ENCODE data around the gene NTN5. TPM values are rescaled to one million over a fixed set of nuclear protein-coding genes. Genes with fewer than 3 reads are reported as not detected.
A peak's percentile ranks its signal among the peaks of the same experiment; 100 is the strongest.

NTN5 gene
- total and polyA plus RNA-seq, 9 of the 15 experiments (the other 6 are each of a cell fraction or from before 2014, with no cell fraction given): not detected

DNA sequence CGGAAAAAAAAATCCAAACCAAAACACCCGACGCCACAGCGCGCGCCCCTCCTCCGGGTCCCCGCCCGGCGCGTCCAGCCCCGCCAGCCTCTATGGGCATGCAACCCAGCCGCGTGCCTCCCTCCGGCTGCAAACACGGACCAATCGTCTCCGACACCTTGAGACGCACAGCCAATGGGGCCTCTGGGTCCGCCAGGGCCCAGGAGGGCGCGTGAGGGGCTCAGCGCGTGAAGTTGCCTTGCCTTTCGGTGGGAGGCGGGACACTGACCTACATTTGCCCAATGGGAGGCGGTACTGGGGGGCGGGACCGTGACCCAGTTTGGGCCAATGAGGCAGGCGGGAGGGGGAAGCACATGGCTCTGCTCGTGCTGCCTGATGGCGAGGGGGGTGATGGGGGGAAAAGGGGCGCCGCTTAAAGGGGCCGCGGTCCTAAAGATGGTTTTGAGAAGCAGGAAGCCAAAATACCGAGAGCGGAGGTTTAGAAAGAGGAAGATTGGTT is 35.3 kb downstream of the NTN5 start (continued):
- TF ChIP-seq RB1 (IDR thresholded peaks at IDR 0.05; ENCODE audit: low read depth) (peak; percentile 62), TOE1 (IDR thresholded peaks at IDR 0.05; ENCODE audit: borderline replicate concordance) (peak; percentile 92), TOE1 (CRISPR knock-in tag; IDR thresholded peaks at IDR 0.05; ENCODE audit: borderline replicate concordance, low read depth) (no peak), FOS (IDR thresholded peaks at IDR 0.05; ENCODE audit: extremely low read depth, insufficient read length) (peak; percentile 88), TRIM28 (IDR thresholded peaks at IDR 0.05) (no peak), LCOR (CRISPR knock-in tag; IDR thresholded peaks at IDR 0.05) (peak; percentile 84; the same call in 1 of the 2 replicates), DMBX1 (CRISPR knock-in tag; IDR thresholded peaks at IDR 0.05; ENCODE audit: borderline replicate concordance) (no peak), ZNF232 (CRISPR knock-in tag; IDR thresholded peaks at IDR 0.05) (peak; percentile 98), FOXM1 (IDR thresholded peaks at IDR 0.05; ENCODE audit: low read depth) (peak; percentile 85), FOXM1 (CRISPR knock-in tag; IDR thresholded peaks at IDR 0.05; ENCODE audit: low read depth) (peak; percentile 82), ZNF431 (CRISPR knock-in tag; IDR thresholded peaks at IDR 0.05) (peak; percentile 97), L3MBTL2 (IDR thresholded peaks at IDR 0.05) (peak; percentile 99), SPI1 (IDR thresholded peaks at IDR 0.05; ENCODE audit: borderline replicate concordance, low read depth, low read length) (no peak), CXXC5 (CRISPR knock-in tag; IDR thresholded peaks at IDR 0.05) (peak; percentile 90), RBM22 (IDR thresholded peaks at IDR 0.05; ENCODE audit: low read depth, low read length, poor library complexity, severe bottlenecking) (no peak)
- TF ChIP-seq, protein P1, sequence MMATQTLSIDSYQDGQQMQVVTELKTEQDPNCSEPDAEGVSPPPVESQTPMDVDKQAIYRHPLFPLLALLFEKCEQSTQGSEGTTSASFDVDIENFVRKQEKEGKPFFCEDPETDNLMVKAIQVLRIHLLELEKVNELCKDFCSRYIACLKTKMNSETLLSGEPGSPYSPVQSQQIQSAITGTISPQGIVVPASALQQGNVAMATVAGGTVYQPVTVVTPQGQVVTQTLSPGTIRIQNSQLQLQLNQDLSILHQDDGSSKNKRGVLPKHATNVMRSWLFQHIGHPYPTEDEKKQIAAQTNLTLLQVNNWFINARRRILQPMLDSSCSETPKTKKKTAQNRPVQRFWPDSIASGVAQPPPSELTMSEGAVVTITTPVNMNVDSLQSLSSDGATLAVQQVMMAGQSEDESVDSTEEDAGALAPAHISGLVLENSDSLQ (IDR thresholded peaks at IDR 0.05): peak; percentile 39; the same call in 1 of the 2 replicates
- TF ChIP-seq, protein P2, sequence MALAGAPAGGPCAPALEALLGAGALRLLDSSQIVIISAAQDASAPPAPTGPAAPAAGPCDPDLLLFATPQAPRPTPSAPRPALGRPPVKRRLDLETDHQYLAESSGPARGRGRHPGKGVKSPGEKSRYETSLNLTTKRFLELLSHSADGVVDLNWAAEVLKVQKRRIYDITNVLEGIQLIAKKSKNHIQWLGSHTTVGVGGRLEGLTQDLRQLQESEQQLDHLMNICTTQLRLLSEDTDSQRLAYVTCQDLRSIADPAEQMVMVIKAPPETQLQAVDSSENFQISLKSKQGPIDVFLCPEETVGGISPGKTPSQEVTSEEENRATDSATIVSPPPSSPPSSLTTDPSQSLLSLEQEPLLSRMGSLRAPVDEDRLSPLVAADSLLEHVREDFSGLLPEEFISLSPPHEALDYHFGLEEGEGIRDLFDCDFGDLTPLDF (CRISPR knock-in tag; IDR thresholded peaks at IDR 0.05): peak; percentile 73
- TF ChIP-seq, protein P3, sequence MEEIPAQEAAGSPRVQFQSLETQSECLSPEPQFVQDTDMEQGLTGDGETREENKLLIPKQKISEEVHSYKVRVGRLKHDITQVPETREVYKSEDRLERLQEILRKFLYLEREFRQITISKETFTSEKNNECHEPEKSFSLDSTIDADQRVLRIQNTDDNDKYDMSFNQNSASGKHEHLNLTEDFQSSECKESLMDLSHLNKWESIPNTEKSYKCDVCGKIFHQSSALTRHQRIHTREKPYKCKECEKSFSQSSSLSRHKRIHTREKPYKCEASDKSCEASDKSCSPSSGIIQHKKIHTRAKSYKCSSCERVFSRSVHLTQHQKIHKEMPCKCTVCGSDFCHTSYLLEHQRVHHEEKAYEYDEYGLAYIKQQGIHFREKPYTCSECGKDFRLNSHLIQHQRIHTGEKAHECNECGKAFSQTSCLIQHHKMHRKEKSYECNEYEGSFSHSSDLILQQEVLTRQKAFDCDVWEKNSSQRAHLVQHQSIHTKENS (CRISPR knock-in tag; IDR thresholded peaks at IDR 0.05): no peak
- TF ChIP-seq, protein P4, sequence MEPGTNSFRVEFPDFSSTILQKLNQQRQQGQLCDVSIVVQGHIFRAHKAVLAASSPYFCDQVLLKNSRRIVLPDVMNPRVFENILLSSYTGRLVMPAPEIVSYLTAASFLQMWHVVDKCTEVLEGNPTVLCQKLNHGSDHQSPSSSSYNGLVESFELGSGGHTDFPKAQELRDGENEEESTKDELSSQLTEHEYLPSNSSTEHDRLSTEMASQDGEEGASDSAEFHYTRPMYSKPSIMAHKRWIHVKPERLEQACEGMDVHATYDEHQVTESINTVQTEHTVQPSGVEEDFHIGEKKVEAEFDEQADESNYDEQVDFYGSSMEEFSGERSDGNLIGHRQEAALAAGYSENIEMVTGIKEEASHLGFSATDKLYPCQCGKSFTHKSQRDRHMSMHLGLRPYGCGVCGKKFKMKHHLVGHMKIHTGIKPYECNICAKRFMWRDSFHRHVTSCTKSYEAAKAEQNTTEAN (CRISPR knock-in tag; IDR thresholded peaks at IDR 0.05): peak; percentile 87; the same call in 1 of the 2 replicates
- TF ChIP-seq, protein P5, sequence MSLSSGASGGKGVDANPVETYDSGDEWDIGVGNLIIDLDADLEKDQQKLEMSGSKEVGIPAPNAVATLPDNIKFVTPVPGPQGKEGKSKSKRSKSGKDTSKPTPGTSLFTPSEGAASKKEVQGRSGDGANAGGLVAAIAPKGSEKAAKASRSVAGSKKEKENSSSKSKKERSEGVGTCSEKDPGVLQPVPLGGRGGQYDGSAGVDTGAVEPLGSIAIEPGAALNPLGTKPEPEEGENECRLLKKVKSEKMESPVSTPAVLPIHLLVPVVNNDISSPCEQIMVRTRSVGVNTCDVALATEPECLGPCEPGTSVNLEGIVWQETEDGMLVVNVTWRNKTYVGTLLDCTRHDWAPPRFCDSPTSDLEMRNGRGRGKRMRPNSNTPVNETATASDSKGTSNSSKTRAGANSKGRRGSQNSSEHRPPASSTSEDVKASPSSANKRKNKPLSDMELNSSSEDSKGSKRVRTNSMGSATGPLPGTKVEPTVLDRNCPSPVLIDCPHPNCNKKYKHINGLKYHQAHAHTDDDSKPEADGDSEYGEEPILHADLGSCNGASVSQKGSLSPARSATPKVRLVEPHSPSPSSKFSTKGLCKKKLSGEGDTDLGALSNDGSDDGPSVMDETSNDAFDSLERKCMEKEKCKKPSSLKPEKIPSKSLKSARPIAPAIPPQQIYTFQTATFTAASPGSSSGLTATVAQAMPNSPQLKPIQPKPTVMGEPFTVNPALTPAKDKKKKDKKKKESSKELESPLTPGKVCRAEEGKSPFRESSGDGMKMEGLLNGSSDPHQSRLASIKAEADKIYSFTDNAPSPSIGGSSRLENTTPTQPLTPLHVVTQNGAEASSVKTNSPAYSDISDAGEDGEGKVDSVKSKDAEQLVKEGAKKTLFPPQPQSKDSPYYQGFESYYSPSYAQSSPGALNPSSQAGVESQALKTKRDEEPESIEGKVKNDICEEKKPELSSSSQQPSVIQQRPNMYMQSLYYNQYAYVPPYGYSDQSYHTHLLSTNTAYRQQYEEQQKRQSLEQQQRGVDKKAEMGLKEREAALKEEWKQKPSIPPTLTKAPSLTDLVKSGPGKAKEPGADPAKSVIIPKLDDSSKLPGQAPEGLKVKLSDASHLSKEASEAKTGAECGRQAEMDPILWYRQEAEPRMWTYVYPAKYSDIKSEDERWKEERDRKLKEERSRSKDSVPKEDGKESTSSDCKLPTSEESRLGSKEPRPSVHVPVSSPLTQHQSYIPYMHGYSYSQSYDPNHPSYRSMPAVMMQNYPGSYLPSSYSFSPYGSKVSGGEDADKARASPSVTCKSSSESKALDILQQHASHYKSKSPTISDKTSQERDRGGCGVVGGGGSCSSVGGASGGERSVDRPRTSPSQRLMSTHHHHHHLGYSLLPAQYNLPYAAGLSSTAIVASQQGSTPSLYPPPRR (CRISPR knock-in tag; IDR thresholded peaks at IDR 0.05; ENCODE audit: borderline replicate concordance): 0 out of 2 replicates have a peak, but pooled peaks have one; percentile 57
